ENCODE measurements around the gene ITIH3. TPM values are rescaled to one million over a fixed set of nuclear protein-coding genes. Genes with fewer than 3 reads are reported as not detected.

ITIH3 gene
- polyA plus RNA-seq, 1 of the 3 experiments (the other 2 are of a cell fraction) = 4.3 TPM

GRCh38 chr3:52817860-52818259 is 23.3 kb downstream of the ITIH3 start:
- no peak overlapping the region for H3K27ac ChIP-seq (ENCODE audit: low read depth in 2 of 2, low read length in 1 of 2)
- DNase-seq = no peak
- no peaks in the 10 kb centered on the region for H3K36me3 ChIP-seq (replicated peaks in 1 of 2; ENCODE audit: control insufficient read depth in 1 of 2, insufficient read depth in 2 of 2, low read length in 1 of 2)
- H3F3A ChIP-seq (replicated peaks; ENCODE audit: insufficient read depth) = no peaks in the 10 kb centered on the region
- H3K4me3 ChIP-seq (ENCODE audit: low read depth in 2 of 2, low read length in 1 of 2) = no peak overlapping the region
- WGBS (ENCODE audit: low lambda C conversion rate) = 84% methylated on average over 2 of the region's 7 CpGs
- TF ChIP-seq RXRA (IDR thresholded peaks at IDR 0.05; ENCODE audit: borderline replicate concordance, low read depth) (no peak), RCOR1 (IDR thresholded peaks at IDR 0.05; ENCODE audit: low read length) (no peak), MAX (IDR thresholded peaks at IDR 0.05; ENCODE audit: low read depth) (no peak), ELF1 (IDR thresholded peaks at IDR 0.05) (no peak), YY1 (IDR thresholded peaks at IDR 0.05; ENCODE audit: low read depth) (no peak), POLR2AphosphoS5 (IDR thresholded peaks at IDR 0.05; ENCODE audit: low read depth, low read length) (no peak), SIN3A (IDR thresholded peaks at IDR 0.05; ENCODE audit: borderline replicate concordance, low read depth, low read length) (no peak), TEAD4 (IDR thresholded peaks at IDR 0.05; ENCODE audit: borderline replicate concordance, insufficient read depth) (no peak), REST (IDR thresholded peaks at IDR 0.05; ENCODE audit: low read depth, low read length) (no peak), CHD2 (IDR thresholded peaks at IDR 0.05; ENCODE audit: low read length, partially characterized antibody) (no peak), RFX5 (IDR thresholded peaks at IDR 0.05; ENCODE audit: low read length) (no peak), NFIC (IDR thresholded peaks at IDR 0.05; ENCODE audit: borderline replicate concordance) (no peak), USF1 (IDR thresholded peaks at IDR 0.05; ENCODE audit: borderline replicate concordance, low read depth) (no peak), TAF1 (IDR thresholded peaks at IDR 0.05; ENCODE audit: borderline replicate concordance, low read depth, low read length) (no peak)
- TF ChIP-seq, protein P1, sequence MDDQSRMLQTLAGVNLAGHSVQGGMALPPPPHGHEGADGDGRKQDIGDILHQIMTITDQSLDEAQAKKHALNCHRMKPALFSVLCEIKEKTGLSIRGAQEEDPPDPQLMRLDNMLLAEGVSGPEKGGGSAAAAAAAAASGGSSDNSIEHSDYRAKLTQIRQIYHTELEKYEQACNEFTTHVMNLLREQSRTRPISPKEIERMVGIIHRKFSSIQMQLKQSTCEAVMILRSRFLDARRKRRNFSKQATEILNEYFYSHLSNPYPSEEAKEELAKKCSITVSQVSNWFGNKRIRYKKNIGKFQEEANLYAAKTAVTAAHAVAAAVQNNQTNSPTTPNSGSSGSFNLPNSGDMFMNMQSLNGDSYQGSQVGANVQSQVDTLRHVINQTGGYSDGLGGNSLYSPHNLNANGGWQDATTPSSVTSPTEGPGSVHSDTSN (IDR thresholded peaks at IDR 0.05) = no peak
- TF ChIP-seq, protein P2, sequence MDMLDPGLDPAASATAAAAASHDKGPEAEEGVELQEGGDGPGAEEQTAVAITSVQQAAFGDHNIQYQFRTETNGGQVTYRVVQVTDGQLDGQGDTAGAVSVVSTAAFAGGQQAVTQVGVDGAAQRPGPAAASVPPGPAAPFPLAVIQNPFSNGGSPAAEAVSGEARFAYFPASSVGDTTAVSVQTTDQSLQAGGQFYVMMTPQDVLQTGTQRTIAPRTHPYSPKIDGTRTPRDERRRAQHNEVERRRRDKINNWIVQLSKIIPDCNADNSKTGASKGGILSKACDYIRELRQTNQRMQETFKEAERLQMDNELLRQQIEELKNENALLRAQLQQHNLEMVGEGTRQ (IDR thresholded peaks at IDR 0.05; ENCODE audit: borderline replicate concordance, low read depth, low read length) = no peak
- H4K20me1 ChIP-seq (ENCODE audit: insufficient read depth) = no peaks in the 10 kb centered on the region
- ChIA-PET POLR2A (no interaction called here), CTCF (interaction anchor here (1.8 kb wide), 1 partner anchor 28 kb away, joined by 5 read pairs; no protein-coding TSS in a partner anchor)
- H3K9ac ChIP-seq = no peak overlapping the region
- no peaks in the 10 kb centered on the region for H3K27me3 ChIP-seq (ENCODE audit: insufficient read depth)
- no peak overlapping the region for H3K4me2 ChIP-seq
- H2AFZ ChIP-seq (ENCODE audit: low read depth) = no peak overlapping the region
- H3K79me2 ChIP-seq (ENCODE audit: insufficient read depth) = no peaks in the 10 kb centered on the region
- H3K9me2 ChIP-seq = no peaks in the 10 kb centered on the region
- no peaks in the 10 kb centered on the region; a peak in 1 of 4 replicates for H3K4me1 ChIP-seq (ENCODE audit: control insufficient read depth in 1 of 2, insufficient read depth in 2 of 2, low read depth in 1 of 2, low read length in 1 of 2)
- no peaks in the 10 kb centered on the region for H3K9me3 ChIP-seq
